HUDEP-2 (cell line): Measurements from ENCODE around the gene ZNF385A.

Experiments
- DNase-seq, 76 experiments: peaks; one replicate each; lab custom pipeline; 2025; ENCODE audit not compliant: unreplicated experiment in 76 of 76; lab: John Stamatoyannopoulos, UW

ZNF385A gene, protein sequence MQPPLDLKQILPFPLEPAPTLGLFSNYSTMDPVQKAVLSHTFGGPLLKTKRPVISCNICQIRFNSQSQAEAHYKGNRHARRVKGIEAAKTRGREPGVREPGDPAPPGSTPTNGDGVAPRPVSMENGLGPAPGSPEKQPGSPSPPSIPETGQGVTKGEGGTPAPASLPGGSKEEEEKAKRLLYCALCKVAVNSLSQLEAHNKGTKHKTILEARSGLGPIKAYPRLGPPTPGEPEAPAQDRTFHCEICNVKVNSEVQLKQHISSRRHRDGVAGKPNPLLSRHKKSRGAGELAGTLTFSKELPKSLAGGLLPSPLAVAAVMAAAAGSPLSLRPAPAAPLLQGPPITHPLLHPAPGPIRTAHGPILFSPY

DNA sequence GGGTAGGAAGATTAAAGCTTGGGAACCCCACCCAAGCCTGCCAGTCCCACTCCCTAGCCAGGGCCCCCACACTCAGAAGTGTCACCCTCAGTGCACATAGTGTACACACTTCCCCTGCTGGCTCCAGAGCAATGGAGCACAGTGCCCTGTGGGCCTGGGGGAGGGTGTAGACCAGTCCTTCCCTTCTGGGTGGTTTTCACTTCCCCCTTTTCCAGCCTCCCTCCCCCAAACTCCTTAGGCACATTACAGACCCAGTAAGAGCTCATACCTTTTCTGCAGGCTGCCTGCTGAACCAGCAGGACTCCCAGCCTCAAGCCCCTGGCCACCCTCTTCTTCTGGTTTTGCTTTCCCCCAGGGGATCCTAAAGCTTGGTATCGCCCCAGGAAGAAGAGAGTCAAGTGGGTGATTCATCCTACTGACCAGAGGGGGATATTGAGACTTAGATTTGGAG lies at the start of gene ZNF385A:
Gene ZNF385A, minus strand, starts transcription at position 143 of the 451 bp plus-strand sequence. CDS start 219 bp downstream, outside the sequence.
- no peak for DNase-seq

- DNase-seq = no peak
These were observed 48.3 kb upstream of the ZNF385A start for GRCh38 chr12:54432815-54433164.

DNA sequence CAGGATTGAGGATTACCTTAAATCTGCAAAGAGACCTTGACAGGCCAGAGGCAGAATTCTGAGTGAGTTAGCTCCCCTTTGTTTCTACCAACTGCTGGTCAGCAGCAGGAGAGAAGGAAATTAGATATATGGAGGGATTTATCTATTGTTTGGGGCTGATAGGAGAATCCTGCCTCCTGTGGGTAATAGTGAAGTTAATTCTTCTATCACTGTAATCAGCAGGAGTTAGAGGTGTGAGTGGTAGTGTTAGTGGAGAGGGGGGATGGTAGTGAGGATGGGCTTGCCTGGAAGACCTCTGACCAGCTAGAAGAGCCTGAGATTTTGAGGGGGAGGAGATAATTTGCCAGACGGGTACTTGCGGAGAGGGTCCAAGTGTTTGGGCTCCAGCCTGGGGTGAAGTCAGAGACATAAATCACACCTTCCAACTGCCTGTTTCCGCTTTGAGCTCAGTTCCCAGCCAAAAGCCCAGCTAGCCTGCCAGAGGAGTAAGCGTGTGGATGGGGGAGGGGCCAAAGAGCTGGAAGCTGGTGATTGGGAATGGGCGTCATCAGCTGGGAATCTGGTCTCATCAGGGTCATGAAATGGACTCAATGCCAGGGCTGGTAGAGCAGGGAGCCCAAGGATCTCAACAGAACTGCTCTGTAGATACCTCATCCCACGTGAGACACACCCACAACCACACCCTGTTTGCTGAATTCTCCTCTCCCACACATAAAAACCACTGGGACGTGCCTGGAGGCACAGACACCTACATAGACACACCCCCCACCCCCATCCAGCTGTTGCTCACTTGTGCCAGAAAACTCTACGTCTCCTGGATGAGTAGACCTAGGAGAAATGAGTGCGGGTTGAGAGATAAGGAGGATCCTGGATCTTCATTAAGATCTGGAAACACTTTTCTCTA lies 47.6 kb upstream of the ZNF385A start:
- peak in 17 of 76 experiments; percentile 9 to 45 (median 20) for DNase-seq

DNA sequence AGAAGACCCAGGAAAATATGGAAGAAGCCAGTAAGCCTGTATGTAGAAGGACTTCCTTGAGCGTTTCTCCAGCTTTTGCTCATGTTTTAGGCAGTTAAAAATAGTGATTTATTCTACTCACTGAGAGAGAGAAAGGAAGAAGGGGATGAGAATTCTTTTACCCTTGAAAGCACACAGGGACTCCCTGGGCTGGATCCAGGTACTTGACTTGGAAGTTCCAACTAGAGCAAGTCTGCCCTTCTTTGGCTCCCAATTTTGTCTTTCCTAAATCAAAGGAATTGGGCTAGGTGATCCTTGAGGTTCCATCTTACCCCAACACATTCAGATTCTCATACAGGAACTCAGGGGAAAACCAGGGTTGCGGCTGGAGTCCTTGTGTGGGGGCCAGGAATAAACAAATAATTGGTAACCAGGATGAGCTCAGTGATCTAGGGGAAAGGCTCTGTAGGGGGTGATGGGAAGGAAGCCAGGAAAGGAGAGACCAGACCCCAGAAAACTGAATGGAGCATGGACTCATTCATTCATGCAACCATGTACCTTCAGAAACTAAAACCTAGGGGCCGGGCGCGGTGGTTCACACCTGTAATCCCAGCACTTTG lies 46.0 kb upstream of the ZNF385A start:
- no peak for DNase-seq

DNA sequence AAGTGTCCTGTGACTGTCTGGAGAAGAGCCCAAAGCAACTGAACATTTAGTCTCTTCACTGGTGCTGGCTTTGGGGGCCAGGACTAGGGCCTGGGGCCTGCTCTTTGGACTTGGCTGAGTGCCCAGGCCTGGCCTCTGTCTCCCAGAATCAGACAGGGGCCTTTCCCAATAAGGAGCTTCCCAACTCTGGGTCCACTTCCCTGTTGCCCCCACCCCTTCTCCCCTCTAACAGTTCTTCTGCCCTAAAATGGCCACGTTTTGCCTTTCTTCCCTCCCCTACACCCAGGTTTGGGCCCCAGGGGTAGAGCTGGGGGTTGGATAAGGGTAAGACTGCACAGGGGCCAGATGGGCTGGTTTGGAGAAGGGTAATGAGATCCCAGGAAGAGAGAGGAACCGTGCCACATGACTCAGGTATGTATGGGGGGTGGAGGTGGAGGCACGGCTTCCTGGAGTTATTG lies 44.5 kb upstream of the ZNF385A start:
- no peak for DNase-seq

DNA sequence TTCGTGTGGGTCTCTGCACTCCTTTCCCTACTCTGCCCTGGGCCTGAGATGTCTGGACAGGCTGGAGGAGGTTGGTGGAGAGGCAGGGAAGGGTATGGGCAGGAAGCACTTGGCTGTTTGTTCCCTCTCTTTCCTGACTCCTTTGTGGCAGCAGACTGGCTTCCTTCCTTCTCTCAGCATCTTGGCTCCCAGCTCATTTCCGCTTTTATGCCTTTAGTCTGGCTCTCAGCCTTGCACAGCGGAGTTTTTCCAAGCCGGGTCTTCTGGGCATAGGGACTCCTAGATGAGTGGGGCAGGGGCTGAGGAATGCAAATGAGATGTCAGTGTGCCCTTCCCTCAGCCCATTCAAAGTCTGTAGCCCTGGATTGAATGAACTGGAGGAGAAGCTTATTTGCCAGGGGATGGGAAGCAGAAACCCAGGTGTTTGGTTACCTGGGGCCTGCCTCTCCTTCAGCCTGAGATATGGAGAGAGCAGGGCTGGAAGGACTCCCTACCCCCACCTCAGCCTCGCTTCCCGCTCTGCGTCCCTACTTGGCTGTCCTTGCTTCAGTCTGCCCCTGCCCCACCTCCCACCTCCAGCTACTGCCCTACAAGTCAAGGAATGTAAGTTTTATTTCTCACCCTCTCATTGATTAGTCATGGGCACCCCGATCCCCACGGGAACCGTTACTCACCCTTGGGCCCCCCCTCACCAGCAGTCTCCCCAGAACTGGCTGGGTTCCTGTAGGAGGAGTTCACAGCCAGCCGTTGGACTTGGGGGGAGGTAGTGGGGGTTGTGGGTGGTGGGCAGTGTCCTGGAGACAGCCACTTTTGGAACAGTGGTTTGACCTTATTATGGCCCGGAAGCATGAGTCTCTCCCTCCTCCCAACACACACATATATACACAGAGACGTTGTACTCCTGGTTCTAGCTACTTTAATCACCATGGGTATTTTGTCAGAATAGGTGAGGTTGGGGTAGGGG lies 43.8 kb upstream of the ZNF385A start:
- no peak for DNase-seq

DNA sequence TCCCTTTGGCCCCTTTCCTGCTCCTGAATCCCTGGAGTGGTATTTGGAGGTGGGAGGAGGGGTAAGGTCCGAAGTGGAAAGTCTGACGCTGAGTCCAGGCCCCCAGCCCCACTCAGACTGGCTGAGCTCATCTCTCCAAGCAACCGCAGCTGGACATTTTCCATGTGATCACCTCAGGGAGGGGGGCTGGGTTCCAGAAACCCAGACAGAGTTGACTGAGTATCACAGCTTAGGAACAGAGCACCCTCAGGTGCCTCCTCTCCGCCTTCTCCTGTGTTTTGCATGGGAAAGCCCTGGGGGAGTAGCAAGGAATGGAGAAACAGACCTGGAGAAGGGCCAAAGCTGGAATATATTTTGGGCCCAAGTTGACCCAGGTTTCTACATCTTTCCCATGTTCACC lies 42.6 kb upstream of the ZNF385A start:
- DNase-seq = no peak

GRCh38 chr12:54426690-54427089 lies 42.2 kb upstream of the ZNF385A start:
- no peak for DNase-seq

- no peak for DNase-seq
These were observed 41.2 kb upstream of the ZNF385A start for GRCh38 chr12:54425702-54426101.

DNA sequence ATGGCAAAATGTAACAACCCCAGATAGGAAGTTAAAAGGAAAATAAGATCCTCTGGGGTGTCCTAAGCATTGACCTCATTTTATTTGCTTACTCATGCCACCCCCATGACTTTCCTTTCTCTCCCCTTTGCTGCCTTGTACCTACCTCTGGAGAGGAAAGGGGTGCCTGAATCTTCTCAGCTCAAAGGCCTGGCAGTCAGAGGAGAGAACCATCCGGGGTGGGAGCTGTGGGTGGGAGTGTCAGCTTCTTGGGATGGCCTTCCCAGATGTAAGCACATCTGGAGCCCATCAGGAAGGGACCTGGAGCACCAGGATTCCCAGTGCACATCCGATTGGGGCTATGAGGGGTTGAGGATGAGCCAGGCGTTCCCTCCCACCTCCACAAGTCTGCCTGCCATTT lies 39.7 kb upstream of the ZNF385A start:
- no peak for DNase-seq

DNA sequence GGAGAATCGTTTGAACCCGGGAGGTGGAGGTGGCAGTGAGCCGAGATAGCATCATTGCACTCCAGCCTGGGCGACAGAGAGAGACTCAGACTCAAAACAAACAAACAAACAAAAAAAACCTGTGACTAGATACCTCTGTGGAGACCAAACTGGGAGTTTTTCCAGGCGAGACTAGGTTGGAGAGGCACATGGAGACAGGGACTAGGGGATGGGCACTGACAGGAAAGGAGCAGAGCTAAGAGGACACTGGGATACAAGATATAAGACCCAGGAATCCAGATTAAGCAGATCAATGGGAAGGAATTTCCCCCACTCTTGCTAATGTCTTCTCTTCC lies 39.2 kb upstream of the ZNF385A start:
- no peak for DNase-seq

GRCh38 chr12:54421879-54422250 lies 37.3 kb upstream of the ZNF385A start:
- no peak for DNase-seq

DNA sequence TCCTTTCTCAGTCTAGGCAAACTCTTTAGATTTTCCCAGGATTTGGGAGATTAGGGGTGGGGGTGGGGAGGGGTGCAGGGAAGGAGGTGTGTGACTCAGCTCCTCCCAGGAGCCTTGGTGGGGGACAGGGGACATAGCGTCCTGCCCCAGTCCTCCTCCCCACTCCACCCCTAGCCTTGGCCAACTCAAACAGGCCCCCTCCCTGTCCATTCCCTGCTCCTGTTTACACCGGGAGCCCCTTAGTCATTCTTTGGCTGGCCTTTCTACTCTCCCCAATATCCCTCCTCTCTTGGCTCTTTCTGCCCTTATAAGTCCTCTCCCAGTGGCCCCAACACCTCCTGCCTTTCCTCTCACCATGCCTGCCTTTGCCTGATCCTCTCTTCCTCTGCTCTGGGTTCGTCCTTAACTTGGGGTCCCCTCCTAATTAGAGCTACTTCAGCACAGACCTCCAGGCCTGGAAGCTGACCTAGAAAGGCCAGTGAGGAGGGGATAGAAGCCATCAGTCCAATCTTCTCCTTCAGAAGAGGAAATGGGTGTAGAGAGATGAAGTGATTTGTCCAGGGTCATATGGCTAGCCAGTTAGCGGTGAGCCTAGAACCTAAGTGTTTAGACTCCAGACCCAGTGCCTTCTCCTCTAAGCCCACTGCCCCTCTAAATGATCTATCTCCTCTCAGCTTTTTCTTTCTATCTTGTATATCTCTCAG lies 36.8 kb upstream of the ZNF385A start:
- no peak for DNase-seq

DNA sequence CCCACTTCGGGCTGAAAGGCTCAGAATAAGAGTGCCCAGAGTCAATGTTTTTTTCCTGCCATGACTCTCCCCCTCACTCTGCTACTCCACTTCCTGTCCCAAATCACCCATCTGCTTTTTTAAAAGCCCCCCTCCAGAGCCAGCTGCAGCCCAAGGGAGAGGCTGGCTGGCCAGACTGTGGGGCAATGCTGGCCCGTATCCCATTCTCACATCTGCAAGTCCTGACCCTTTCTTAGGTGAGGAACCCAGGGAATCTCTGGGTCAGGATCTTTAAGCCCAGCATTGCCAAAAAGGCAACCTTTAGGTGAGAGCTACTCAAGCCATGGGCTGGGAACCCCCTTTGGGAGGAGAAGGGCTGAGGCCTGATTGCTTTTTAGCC lies 36.2 kb upstream of the ZNF385A start:
- DNase-seq = no peak

DNA sequence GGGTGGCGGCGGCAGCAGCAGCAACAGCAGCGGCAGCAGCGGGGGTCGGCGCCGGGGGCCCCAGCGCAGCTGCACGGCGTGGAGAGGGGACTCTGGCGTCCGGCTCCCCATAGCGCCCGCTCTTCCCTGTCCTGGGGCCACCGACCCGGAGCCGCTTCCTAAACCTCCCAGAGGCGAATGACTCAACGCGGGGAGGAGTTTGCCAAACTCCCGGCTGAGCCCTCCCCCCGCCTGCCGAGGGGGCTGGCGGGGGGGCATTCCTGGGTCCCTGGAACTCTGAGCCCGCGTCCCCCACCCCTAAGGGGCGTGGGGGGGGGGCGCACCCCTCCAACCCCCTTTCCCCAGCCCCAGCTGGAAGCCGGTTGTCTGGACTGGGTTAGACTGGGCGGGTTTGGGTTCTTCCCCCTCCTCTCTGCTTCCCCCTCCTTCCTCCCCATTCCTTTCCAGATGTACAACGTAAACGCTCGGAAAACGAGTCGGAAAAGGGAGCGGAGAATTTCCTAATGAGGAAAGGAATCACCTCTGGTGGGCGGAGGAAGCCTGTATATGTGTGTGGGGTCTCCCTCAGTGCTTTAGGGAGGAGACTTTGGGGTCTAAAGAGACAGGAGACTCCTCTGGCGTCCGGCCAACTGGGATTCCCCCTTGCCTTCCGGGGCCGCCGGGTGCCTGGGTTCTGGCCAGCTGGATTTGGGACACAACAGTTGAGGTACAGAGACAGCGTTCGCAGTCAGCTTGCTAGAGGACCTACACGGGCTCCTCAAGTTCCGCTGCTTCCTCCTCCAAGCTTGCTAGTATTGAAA lies 34.8 kb upstream of the ZNF385A start, which contains the start of gene ITGA5:
Gene ITGA5, minus strand, starts transcription at position 179 of the 800 bp plus-strand sequence. Its CDS starts 68 bp downstream, at position 111.
- peak in 28 of 76 experiments; percentile 5 to 44 (median 22) for DNase-seq

- DNase-seq = no peak
These were observed 34.0 kb upstream of the ZNF385A start for GRCh38 chr12:54418441-54419087.

DNA sequence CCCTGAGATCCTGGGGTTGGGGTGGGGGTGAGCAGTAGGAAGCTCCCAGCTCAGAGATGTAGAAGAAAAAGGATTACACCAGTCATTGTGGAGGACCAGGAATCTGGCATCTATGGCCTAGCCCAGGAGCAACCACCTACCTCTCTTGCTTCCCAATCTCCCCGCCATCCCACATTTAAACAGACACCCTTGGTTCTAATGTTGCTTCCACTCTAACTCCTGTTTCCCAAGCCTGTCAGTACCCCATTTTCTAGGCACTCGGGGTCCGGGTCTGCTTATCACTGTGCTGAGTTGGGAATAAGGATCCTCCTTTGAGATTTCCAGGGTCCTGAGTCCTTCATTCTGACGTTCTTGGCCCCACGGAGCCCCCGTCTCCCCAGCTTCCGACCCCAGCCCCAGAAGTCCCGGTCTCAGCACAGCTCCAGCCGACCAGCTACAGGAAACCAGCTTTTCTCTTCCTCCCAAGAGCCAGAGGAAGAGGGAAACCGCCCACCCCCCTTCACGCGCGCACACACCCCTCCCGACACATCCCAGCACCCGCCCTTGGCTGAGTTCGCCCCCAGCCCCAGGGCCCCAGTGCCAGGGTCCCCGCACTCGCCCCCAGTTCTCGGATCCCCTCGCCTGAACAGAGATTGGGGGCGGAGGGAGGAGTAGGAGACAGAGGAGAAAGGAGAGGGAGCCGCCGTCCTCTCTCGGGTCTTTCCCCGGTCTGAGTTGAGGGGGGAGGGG lies 33.3 kb upstream of the ZNF385A start:
- DNase-seq = peak in 1 of 76 experiments; percentile 45
